Vagina (tissue), 2 donors: ENCODE data around the gene PWWP2A. TPM values are rescaled to one million over a fixed set of nuclear protein-coding genes. Genes with fewer than 3 reads are reported as not detected.

Experiments
- DNase-seq, 2 donors: peaks; one replicate each; pipeline ENCODE4 v3.0.0-alpha.2; 2017; ENCODE audit errors: extremely low spot score in 2 of 2
- H3K27ac ChIP-seq: fragments of 200-600 bp; sonication (generic); one replicate; pipeline ENCODE4 v1.5.1; 2019
- H3K27me3 ChIP-seq: fragments of 200-600 bp; sonication (generic); one replicate; pipeline ENCODE4 v1.5.1; 2019
- H3K36me3 ChIP-seq, 2 donors: fragments of 200-600 bp; sonication (generic); one replicate each; pipeline ENCODE4 v1.5.1; 2017 to 2019
- H3K4me1 ChIP-seq: fragments of 200-600 bp; sonication (generic); one replicate; pipeline ENCODE4 v1.5.1; 2019
- H3K4me3 ChIP-seq, 2 donors: fragments of 200-600 bp; sonication (generic); 1 replicate in 1 of 2; 2 replicates in 1 of 2; pipeline ENCODE4 v1.5.1; 2016 to 2019
- H3K9me3 ChIP-seq: fragments of 200-600 bp; sonication (generic); one replicate; pipeline ENCODE4 v1.5.1; 2019
- CTCF ChIP-seq, 3 experiments: fragments of 450-650 bp in 2 of 3; fragments of 200-600 bp in 1 of 3; sonication (generic) in 1 of 3; IDR thresholded peaks; one replicate each; pipeline ENCODE4 v1.5.1; 2017 to 2019; ENCODE audit warnings: antibody characterized with exemption in 3 of 3, mild to moderate bottlenecking in 2 of 3, moderate library complexity in 2 of 3
- POLR2A ChIP-seq, 2 donors: fragments of 450-650 bp; IDR thresholded peaks; one replicate each; pipeline ENCODE4 v1.6.1; 2017; ENCODE audit warnings: antibody characterized with exemption in 2 of 2, mild to moderate bottlenecking in 2 of 2, moderate library complexity in 2 of 2
- POLR2AphosphoS5 ChIP-seq, 2 donors: sonication (generic); formaldehyde crosslinking; IDR thresholded peaks; one replicate each; pipeline ENCODE4 v1.9.0; 2017; ENCODE audit warnings: antibody characterized with exemption in 2 of 2, mild to moderate bottlenecking in 2 of 2, low read depth in 1 of 2; ENCODE audit not compliant: insufficient read depth in 1 of 2
- intact Hi-C: fragments of 100-400 bp; cut with DNase I; formaldehyde crosslinking; loops from one replicate; pipeline ENCODE4 v1.15.1; 2023
- total RNA-seq: library from RNA; depleted of rRNA; stranded (reverse); fragments of >200 nt; gene quantifications from one replicate; pipeline ENCODE4 v1.2.3, GENCODE V29; 2016

Gene PWWP2A, protein sequence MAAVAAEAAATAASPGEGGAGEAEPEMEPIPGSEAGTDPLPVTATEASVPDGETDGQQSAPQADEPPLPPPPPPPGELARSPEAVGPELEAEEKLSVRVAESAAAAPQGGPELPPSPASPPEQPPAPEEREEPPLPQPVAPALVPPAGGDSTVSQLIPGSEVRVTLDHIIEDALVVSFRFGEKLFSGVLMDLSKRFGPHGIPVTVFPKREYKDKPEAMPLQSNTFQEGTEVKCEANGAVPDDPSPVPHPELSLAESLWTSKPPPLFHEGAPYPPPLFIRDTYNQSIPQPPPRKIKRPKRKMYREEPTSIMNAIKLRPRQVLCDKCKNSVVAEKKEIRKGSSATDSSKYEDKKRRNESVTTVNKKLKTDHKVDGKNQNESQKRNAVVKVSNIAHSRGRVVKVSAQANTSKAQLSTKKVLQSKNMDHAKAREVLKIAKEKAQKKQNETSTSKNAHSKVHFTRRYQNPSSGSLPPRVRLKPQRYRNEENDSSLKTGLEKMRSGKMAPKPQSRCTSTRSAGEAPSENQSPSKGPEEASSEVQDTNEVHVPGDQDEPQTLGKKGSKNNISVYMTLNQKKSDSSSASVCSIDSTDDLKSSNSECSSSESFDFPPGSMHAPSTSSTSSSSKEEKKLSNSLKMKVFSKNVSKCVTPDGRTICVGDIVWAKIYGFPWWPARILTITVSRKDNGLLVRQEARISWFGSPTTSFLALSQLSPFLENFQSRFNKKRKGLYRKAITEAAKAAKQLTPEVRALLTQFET
- total RNA-seq, result 19.9 TPM

DNA sequence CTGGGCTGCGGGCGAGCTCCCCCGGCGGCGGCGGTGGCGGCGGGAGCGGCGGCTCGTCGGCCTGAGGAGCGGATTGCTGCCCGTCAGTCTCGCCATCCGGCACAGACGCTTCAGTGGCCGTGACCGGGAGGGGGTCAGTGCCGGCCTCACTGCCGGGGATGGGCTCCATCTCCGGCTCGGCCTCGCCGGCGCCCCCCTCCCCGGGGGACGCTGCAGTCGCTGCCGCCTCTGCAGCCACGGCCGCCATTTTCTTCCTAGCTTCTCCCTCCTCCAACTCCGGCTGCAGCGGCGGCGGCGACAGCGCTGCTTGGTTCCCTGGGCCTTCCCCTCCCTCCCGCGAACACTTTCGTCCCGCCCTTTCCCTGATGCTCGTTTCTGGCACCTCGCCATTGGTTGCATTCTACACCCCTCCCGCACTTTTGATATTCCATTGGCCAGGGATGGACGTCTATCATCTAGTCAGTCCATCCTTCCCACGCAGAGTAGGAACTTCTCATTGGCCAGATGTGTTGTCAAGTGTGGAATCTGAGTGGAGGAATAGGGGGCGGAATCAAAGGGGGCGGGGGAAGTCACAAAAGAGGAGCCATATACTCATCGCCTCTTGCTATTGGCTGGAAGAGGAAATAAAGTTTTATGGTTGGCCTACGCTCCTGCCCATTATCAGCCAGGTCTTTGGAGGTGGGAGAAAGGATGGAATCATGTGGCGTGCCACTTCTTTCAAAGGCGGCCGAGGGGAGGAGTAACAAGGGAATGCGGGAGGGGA lies at the start of gene PWWP2A:
PWWP2A (minus strand) TSS at position 309 of the 763 bp plus-strand sequence; CDS start at position 247, 62 bp downstream.
- Histone ChIP-seq H3K9me3 (no peaks in the 10 kb centered on the region), H3K27ac (peak within 1 kb of the TSS; percentile 98), H3K27me3 (no peaks in the 10 kb centered on the region), H3K4me1 (peaks cover 22% of the 10 kb centered on the region), H3K4me3 (peak within 1 kb of the TSS; percentile 66 to 92), H3K36me3 (peaks cover 0 to 17% of the 10 kb centered on the region in 2 donors)
- DNase-seq, result peak; percentile 100
- intact Hi-C loops, result loop anchor here (10.0 kb wide), 1 partner anchor 275 kb away; no protein-coding TSS in a partner anchor
- TF ChIP-seq CTCF (IDR thresholded peaks at IDR 0.05) (no peak), POLR2AphosphoS5 (IDR thresholded peaks at IDR 0.05; ENCODE audit: insufficient read depth in 1 of 2, low read depth in 1 of 2) (peak; percentile 92 to 93), POLR2A (IDR thresholded peaks at IDR 0.05) (peak in 1 of 2 donors; percentile 89)

- no peaks in the 10 kb centered on the region for H3K36me3 ChIP-seq
- intact Hi-C loops, result no loop called here
- DNase-seq, result no peak
- H3K4me3 ChIP-seq, result no peak overlapping the region
- H3K9me3 ChIP-seq, result no peaks in the 10 kb centered on the region
- TF ChIP-seq CTCF (IDR thresholded peaks at IDR 0.05) (no peak), POLR2AphosphoS5 (IDR thresholded peaks at IDR 0.05; ENCODE audit: insufficient read depth in 1 of 2, low read depth in 1 of 2) (no peak), POLR2A (IDR thresholded peaks at IDR 0.05) (no peak)
- H3K27me3 ChIP-seq, result no peaks in the 10 kb centered on the region
- H3K4me1 ChIP-seq, result peaks cover 53% of the 10 kb centered on the region
- no peak overlapping the region for H3K27ac ChIP-seq
Measured at GRCh38 chr5:160167624-160168165, 48.4 kb upstream of the PWWP2A start.

GRCh38 chr5:160166973-160167623 lies 47.8 kb upstream of the PWWP2A start:
- no peak for DNase-seq
- Histone ChIP-seq H3K4me1 (peaks cover 53% of the 10 kb centered on the region), H3K36me3 (no peaks in the 10 kb centered on the region), H3K27ac (peak overlapping the region; percentile 93), H3K4me3 (no peak overlapping the region), H3K27me3 (no peaks in the 10 kb centered on the region), H3K9me3 (no peaks in the 10 kb centered on the region)
- TF ChIP-seq POLR2A (IDR thresholded peaks at IDR 0.05), result no peak
- TF ChIP-seq CTCF (IDR thresholded peaks at IDR 0.05), result no peak
- intact Hi-C loops, result no loop called here

DNA sequence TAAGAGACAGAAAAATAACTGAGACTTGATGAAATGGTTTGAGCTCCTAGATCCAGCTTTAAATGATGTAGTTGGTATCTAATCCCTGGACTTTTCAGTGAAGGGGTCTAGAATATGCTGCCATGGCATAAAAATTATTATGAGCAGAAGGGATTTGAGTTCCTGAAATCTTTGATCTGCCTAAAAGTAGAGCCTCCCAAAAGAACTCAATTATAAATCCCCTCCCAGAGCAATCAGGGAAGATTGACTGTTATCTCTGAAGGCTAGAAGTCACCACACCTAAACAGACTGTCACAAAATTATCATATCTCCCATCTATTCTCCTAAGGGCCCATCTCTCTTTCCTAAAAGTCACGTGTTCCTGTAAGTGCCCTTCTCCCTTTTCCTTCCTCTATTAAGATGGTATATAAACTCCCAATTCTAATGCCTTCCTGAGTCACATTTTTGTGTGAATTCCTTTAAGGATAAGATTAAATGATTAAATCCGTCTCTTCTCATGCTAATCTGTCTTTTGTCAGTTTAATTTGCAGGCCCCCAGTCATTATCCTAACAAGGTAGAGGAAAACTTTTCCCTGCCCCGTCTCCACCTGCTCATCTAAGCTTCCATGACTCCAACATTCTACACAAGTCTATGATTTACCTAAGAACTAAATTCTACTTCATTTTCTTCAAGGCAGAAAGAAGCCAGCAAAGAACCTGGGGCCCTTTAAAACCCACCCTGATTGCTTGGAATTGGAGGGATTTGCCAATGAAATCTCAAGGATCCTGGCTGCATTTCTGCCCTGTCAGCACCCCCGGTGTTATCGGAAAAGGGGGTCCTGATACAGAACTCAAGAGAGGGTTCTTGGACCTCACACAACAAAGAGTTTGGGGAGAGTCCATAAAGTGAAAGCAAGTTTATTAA lies 47.1 kb upstream of the PWWP2A start:
- intact Hi-C loops, result no loop called here
- Histone ChIP-seq H3K9me3 (no peaks in the 10 kb centered on the region), H3K4me3 (peak overlapping the region in 1 of 2 donors; percentile 28), H3K27me3 (no peaks in the 10 kb centered on the region), H3K4me1 (peaks cover 53% of the 10 kb centered on the region), H3K36me3 (no peaks in the 10 kb centered on the region), H3K27ac (peak overlapping the region; percentile 93)
- no peak for TF ChIP-seq CTCF (IDR thresholded peaks at IDR 0.05)
- no peak for TF ChIP-seq POLR2A (IDR thresholded peaks at IDR 0.05)
- TF ChIP-seq POLR2AphosphoS5 (IDR thresholded peaks at IDR 0.05; ENCODE audit: insufficient read depth in 1 of 2, low read depth in 1 of 2), result no peak
- no peak for DNase-seq
